ENCODE data around the gene FBXL2.

FBXL2 gene

GRCh38 chr3:33277193-33277882, at the start of gene FBXL2:
Gene FBXL2 (plus strand): TSS chr3:33277442. CDS start chr3:33277513, 71 bp downstream.
- DNase-seq: peak; percentile 52

- no peak for DNase-seq
Observed at GRCh38 chr3:33229066-33229465, 48.2 kb upstream of the FBXL2 start.

- DNase-seq: no peak
Observed at GRCh38 chr3:33229947-33230346, 47.3 kb upstream of the FBXL2 start.

- no peak for DNase-seq
Observed at GRCh38 chr3:33231756-33232465, 45.3 kb upstream of the FBXL2 start.

- DNase-seq: no peak
Observed at GRCh38 chr3:33233884-33234283, 43.4 kb upstream of the FBXL2 start.

- no peak for DNase-seq
Observed at GRCh38 chr3:33236005-33236404, 41.2 kb upstream of the FBXL2 start.

GRCh38 chr3:33237439-33237838, 39.8 kb upstream of the FBXL2 start:
- DNase-seq: no peak

- no peak for DNase-seq
Observed at GRCh38 chr3:33238923-33239322, 38.3 kb upstream of the FBXL2 start.

- no peak for DNase-seq
Observed at GRCh38 chr3:33240261-33240660, 37.0 kb upstream of the FBXL2 start.

GRCh38 chr3:33246786-33247185, 30.5 kb upstream of the FBXL2 start:
- DNase-seq: no peak

GRCh38 chr3:33250712-33251111, 26.5 kb upstream of the FBXL2 start:
- DNase-seq: no peak

GRCh38 chr3:33256249-33256648, 21.0 kb upstream of the FBXL2 start:
- no peak for DNase-seq

- DNase-seq: no peak
Observed at GRCh38 chr3:33260104-33260503, 17.1 kb upstream of the FBXL2 start.

GRCh38 chr3:33269385-33269784, 7.9 kb upstream of the FBXL2 start:
- DNase-seq: no peak

GRCh38 chr3:33271324-33271723, 5.9 kb upstream of the FBXL2 start:
- no peak for DNase-seq

- DNase-seq: no peak
Observed at GRCh38 chr3:33273628-33274027, 3.6 kb upstream of the FBXL2 start.

- DNase-seq: no peak
Observed at GRCh38 chr3:33278163-33278562, 921 bp downstream of the FBXL2 start.

GRCh38 chr3:33287672-33288282, 10.5 kb downstream of the FBXL2 start:
- no peak for DNase-seq

GRCh38 chr3:33299395-33300081, 22.3 kb downstream of the FBXL2 start:
- no peak for DNase-seq

GRCh38 chr3:33312361-33312760, 35.1 kb downstream of the FBXL2 start:
- DNase-seq: no peak

- DNase-seq: no peak
Observed at GRCh38 chr3:33313331-33313730, 36.1 kb downstream of the FBXL2 start.

GRCh38 chr3:33314993-33315392, 37.8 kb downstream of the FBXL2 start:
- no peak for DNase-seq

- no peak for DNase-seq
Observed at GRCh38 chr3:33315826-33316225, 38.6 kb downstream of the FBXL2 start.

Measured in activated CD4-positive, alpha-beta T cell treated with anti-CD3 and anti-CD28 coated beads for 48 hours (primary cell).